ENCODE data around the gene INPP5B.

GRCh38 chr1:37828410-37829074, 118.3 kb downstream of the INPP5B start:
- TF ChIP-seq, protein P1, sequence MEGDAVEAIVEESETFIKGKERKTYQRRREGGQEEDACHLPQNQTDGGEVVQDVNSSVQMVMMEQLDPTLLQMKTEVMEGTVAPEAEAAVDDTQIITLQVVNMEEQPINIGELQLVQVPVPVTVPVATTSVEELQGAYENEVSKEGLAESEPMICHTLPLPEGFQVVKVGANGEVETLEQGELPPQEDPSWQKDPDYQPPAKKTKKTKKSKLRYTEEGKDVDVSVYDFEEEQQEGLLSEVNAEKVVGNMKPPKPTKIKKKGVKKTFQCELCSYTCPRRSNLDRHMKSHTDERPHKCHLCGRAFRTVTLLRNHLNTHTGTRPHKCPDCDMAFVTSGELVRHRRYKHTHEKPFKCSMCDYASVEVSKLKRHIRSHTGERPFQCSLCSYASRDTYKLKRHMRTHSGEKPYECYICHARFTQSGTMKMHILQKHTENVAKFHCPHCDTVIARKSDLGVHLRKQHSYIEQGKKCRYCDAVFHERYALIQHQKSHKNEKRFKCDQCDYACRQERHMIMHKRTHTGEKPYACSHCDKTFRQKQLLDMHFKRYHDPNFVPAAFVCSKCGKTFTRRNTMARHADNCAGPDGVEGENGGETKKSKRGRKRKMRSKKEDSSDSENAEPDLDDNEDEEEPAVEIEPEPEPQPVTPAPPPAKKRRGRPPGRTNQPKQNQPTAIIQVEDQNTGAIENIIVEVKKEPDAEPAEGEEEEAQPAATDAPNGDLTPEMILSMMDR (IDR thresholded peaks at IDR 0.05): no peak
- no peak for TF ChIP-seq E2F5 (CRISPR knock-in tag; IDR thresholded peaks at IDR 0.05)
